ENCODE measurements around the gene YARS1. TPM values are rescaled to one million over a fixed set of nuclear protein-coding genes. Genes with fewer than 3 reads are reported as not detected.
A peak's percentile ranks its signal among the peaks of the same experiment; 100 is the strongest.

YARS1 gene
- total RNA-seq, 4 donors from 2014 or later, result 29.1 to 54.1 (median 46.0) TPM

GRCh38 chr1:32816676-32817158, 441 bp downstream of the YARS1 start:
- 0% methylated on average over 3 to 4 of the region's 15 CpGs for WGBS, 2 donors (ENCODE audit: low coverage in 1 of 2)
- Histone ChIP-seq H3K27ac (peak overlapping the region; percentile 85 to 97 (median 95)), H3K27me3 (no peaks in the 10 kb centered on the region), H3K36me3 (no peaks in the 10 kb centered on the region), H3K9me3 (no peaks in the 10 kb centered on the region), H3K4me1 (peaks cover 0 to 80% (median 20%) of the 10 kb centered on the region in 3 donors), H3K4me3 (peak overlapping the region; percentile 70 to 83)
- peak; percentile 2 for ATAC-seq
- no peak for TF ChIP-seq POLR2A (IDR thresholded peaks at IDR 0.05)
- TF ChIP-seq EP300 (IDR thresholded peaks at IDR 0.05), result no peak
- TF ChIP-seq CTCF (IDR thresholded peaks at IDR 0.05), result no peak
- TF ChIP-seq POLR2AphosphoS5 (IDR thresholded peaks at IDR 0.05), result no peak

GRCh38 chr1:32813941-32814739, 3.0 kb downstream of the YARS1 start:
- Histone ChIP-seq H3K36me3 (peaks cover 0 to 20% of the 10 kb centered on the region in 2 donors), H3K27ac (no peak overlapping the region), H3K27me3 (no peaks in the 10 kb centered on the region), H3K4me3 (no peak overlapping the region), H3K4me1 (peaks cover 0 to 61% (median 18%) of the 10 kb centered on the region in 3 donors), H3K9me3 (no peaks in the 10 kb centered on the region)
- TF ChIP-seq POLR2AphosphoS5 (IDR thresholded peaks at IDR 0.05), result no peak
- TF ChIP-seq CTCF (IDR thresholded peaks at IDR 0.05), result no peak
- no peak for TF ChIP-seq POLR2A (IDR thresholded peaks at IDR 0.05)
- TF ChIP-seq EP300 (IDR thresholded peaks at IDR 0.05), result no peak
- ATAC-seq, result no peak
- 82 to 83% methylated on average over 8 to 11 of the region's 11 CpGs for WGBS, 2 donors (ENCODE audit: low coverage in 1 of 2)

GRCh38 chr1:32811917-32812316, 5.2 kb downstream of the YARS1 start:
- ATAC-seq, result no peak
- no peak overlapping the region for H3K27ac ChIP-seq
- H3K36me3 ChIP-seq, result peaks cover 0 to 42% of the 10 kb centered on the region in 2 donors
- 100% methylated on average over 1 to 2 of the region's 3 CpGs for WGBS, 2 donors (ENCODE audit: low coverage in 1 of 2)
- peaks cover 0 to 51% (median 9%) of the 10 kb centered on the region in 3 donors for H3K4me1 ChIP-seq
- no peak overlapping the region for H3K4me3 ChIP-seq
- no peaks in the 10 kb centered on the region for H3K27me3 ChIP-seq
- TF ChIP-seq CTCF (IDR thresholded peaks at IDR 0.05), result no peak
- no peak for TF ChIP-seq EP300 (IDR thresholded peaks at IDR 0.05)
- TF ChIP-seq POLR2AphosphoS5 (IDR thresholded peaks at IDR 0.05), result no peak
- no peak for TF ChIP-seq POLR2A (IDR thresholded peaks at IDR 0.05)
- H3K9me3 ChIP-seq, result no peaks in the 10 kb centered on the region

- WGBS, 2 donors (ENCODE audit: low coverage in 1 of 2), result 79 to 86% methylated on average over 9 of the region's 9 CpGs
- H3K9me3 ChIP-seq, result no peaks in the 10 kb centered on the region
- no peak for ATAC-seq
- peaks cover 0 to 49% (median 8%) of the 10 kb centered on the region in 3 donors for H3K4me1 ChIP-seq
- H3K27me3 ChIP-seq, result no peaks in the 10 kb centered on the region
- H3K4me3 ChIP-seq, result no peak overlapping the region
- TF ChIP-seq EP300 (IDR thresholded peaks at IDR 0.05) (no peak), POLR2AphosphoS5 (IDR thresholded peaks at IDR 0.05) (no peak), CTCF (IDR thresholded peaks at IDR 0.05) (no peak), POLR2A (IDR thresholded peaks at IDR 0.05) (no peak)
- H3K36me3 ChIP-seq, result peaks cover 0 to 48% of the 10 kb centered on the region in 2 donors
- no peak overlapping the region for H3K27ac ChIP-seq
Observed at GRCh38 chr1:32811265-32811664, 5.9 kb downstream of the YARS1 start.

- Histone ChIP-seq H3K36me3 (peaks cover 0 to 57% of the 10 kb centered on the region in 2 donors), H3K27me3 (no peaks in the 10 kb centered on the region), H3K9me3 (no peaks in the 10 kb centered on the region), H3K27ac (no peak overlapping the region), H3K4me1 (peaks cover 0 to 40% (median 0%) of the 10 kb centered on the region in 3 donors), H3K4me3 (no peak overlapping the region)
- WGBS, 2 donors (ENCODE audit: low coverage in 1 of 2), result 55 to 73% methylated on average over 3 to 4 of the region's 5 CpGs
- TF ChIP-seq CTCF (IDR thresholded peaks at IDR 0.05), result no peak
- no peak for TF ChIP-seq POLR2A (IDR thresholded peaks at IDR 0.05)
- TF ChIP-seq EP300 (IDR thresholded peaks at IDR 0.05), result no peak
- TF ChIP-seq POLR2AphosphoS5 (IDR thresholded peaks at IDR 0.05), result no peak
- ATAC-seq, result no peak
Observed at GRCh38 chr1:32810358-32810757, 6.8 kb downstream of the YARS1 start.
